ENCODE measurements around the gene TMEFF2.

DNA sequence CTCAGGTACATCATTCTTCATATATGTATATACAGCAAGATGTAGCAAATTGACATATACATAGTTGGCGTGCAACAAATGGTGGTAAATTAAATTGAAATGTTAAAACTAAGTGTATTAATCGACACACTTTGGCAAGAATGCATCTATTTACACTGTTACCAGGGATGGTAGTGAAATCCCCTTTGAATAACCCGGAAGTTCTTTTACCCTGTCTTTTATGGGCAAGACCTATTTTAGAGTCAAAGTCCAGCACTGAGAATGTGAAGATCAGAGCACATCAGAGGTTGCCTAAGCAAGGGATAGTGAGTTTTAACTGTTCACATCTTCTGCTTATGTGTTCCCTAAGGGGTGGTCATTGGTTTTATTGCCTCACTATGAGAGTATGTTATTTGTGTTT lies 7.6 kb upstream of the TMEFF2 start:
- TF ChIP-seq, protein P1, sequence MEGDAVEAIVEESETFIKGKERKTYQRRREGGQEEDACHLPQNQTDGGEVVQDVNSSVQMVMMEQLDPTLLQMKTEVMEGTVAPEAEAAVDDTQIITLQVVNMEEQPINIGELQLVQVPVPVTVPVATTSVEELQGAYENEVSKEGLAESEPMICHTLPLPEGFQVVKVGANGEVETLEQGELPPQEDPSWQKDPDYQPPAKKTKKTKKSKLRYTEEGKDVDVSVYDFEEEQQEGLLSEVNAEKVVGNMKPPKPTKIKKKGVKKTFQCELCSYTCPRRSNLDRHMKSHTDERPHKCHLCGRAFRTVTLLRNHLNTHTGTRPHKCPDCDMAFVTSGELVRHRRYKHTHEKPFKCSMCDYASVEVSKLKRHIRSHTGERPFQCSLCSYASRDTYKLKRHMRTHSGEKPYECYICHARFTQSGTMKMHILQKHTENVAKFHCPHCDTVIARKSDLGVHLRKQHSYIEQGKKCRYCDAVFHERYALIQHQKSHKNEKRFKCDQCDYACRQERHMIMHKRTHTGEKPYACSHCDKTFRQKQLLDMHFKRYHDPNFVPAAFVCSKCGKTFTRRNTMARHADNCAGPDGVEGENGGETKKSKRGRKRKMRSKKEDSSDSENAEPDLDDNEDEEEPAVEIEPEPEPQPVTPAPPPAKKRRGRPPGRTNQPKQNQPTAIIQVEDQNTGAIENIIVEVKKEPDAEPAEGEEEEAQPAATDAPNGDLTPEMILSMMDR (IDR thresholded peaks at IDR 0.05), result no peak
- no peak for TF ChIP-seq POLR2A (IDR thresholded peaks at IDR 0.05)
